ENCODE results near the gene FCRLA.
"Not testable (repeated sequence)": the region's sequence is repeated elsewhere in the genome, so short reads cannot be mapped to it uniquely, and the experiment has no call there.

FCRLA gene

GRCh38 chr1:161706482-161707347 lies at the start of gene FCRLA:
Gene FCRLA, plus strand, starts transcription at chr1:161707229. Its CDS starts 36 bp downstream, at chr1:161707265.
- no peak for DNase-seq

- DNase-seq: not testable (repeated sequence)
Measured at GRCh38 chr1:161658524-161658923, 48.5 kb upstream of the FCRLA start.

- not testable (repeated sequence) for DNase-seq
Measured at GRCh38 chr1:161661660-161662311, 45.2 kb upstream of the FCRLA start.

GRCh38 chr1:161662684-161663339 lies 44.2 kb upstream of the FCRLA start, which contains the start of gene FCGR2B:
Gene FCGR2B, plus strand, starts transcription at chr1:161663143. Its CDS starts 99 bp downstream, at chr1:161663242.
- DNase-seq: not testable (repeated sequence)

- DNase-seq: not testable (repeated sequence)
Measured at GRCh38 chr1:161663569-161663968, 43.5 kb upstream of the FCRLA start.

- DNase-seq: not testable (repeated sequence)
Measured at GRCh38 chr1:161664689-161665088, 42.3 kb upstream of the FCRLA start.

GRCh38 chr1:161671045-161672020 lies 35.7 kb upstream of the FCRLA start:
- not testable (repeated sequence) for DNase-seq

GRCh38 chr1:161673437-161673836 lies 33.6 kb upstream of the FCRLA start:
- not testable (repeated sequence) for DNase-seq

GRCh38 chr1:161674447-161674846 lies 32.6 kb upstream of the FCRLA start:
- not testable (repeated sequence) for DNase-seq

GRCh38 chr1:161674908-161675307 lies 32.1 kb upstream of the FCRLA start:
- not testable (repeated sequence) for DNase-seq

GRCh38 chr1:161676441-161676840 lies 30.6 kb upstream of the FCRLA start:
- DNase-seq: no peak

GRCh38 chr1:161676958-161677689 lies 29.9 kb upstream of the FCRLA start:
- no peak for DNase-seq

- DNase-seq: no peak
Measured at GRCh38 chr1:161678500-161678899, 28.5 kb upstream of the FCRLA start.

GRCh38 chr1:161681879-161682278 lies 25.1 kb upstream of the FCRLA start:
- no peak for DNase-seq

- DNase-seq: no peak
Measured at GRCh38 chr1:161688946-161689345, 18.1 kb upstream of the FCRLA start.

- no peak for DNase-seq
Measured at GRCh38 chr1:161691846-161692245, 15.2 kb upstream of the FCRLA start.

- DNase-seq: not testable (repeated sequence)
Measured at GRCh38 chr1:161693020-161693712, 13.9 kb upstream of the FCRLA start.

GRCh38 chr1:161698302-161698701 lies 8.7 kb upstream of the FCRLA start:
- not testable (repeated sequence) for DNase-seq

- no peak for DNase-seq
Measured at GRCh38 chr1:161702250-161702649, 4.8 kb upstream of the FCRLA start.

GRCh38 chr1:161705537-161705936 lies 1.5 kb upstream of the FCRLA start:
- DNase-seq: no peak

- DNase-seq: no peak
Measured at GRCh38 chr1:161706113-161706481, 932 bp upstream of the FCRLA start.

Measured in SHP77 treated with DMSO at 0.1 percent for 48 hours (cell line).